ENCODE data around the gene DOCK4. TPM values are rescaled to one million over a fixed set of nuclear protein-coding genes. Genes with fewer than 3 reads are reported as not detected.

DOCK4 gene
- total and polyA plus RNA-seq, 10 of the 15 experiments (the other 5 are each of a cell fraction or from before 2014, with no cell fraction given): 0.03 to 0.73 (median 0.38) TPM

- Histone ChIP-seq H3K4me3 (no peak overlapping the region), H3K9ac (ENCODE audit: control insufficient read depth, insufficient read depth, low read length) (no peak overlapping the region), H3K4me2 (ENCODE audit: control insufficient read depth, insufficient read depth) (no peak overlapping the region), H2AFZ (ENCODE audit: control insufficient read depth, low read depth, low read length) (no peak overlapping the region), H3K36me3 (ENCODE audit: control insufficient read depth in 2 of 2, insufficient read depth in 2 of 2, low read length in 1 of 2) (no peaks in the 10 kb centered on the region), H3K4me1 (ENCODE audit: control insufficient read depth, insufficient read depth, low read length) (no peaks in the 10 kb centered on the region), H3K79me2 (ENCODE audit: control insufficient read depth, insufficient read depth, low read length) (no peaks in the 10 kb centered on the region), H3K27ac (ENCODE audit: control insufficient read depth, insufficient read depth) (no peak overlapping the region), H3K9me3 (replicated peaks; ENCODE audit: control insufficient read depth, insufficient read depth, low read length) (no peaks in the 10 kb centered on the region), H4K20me1 (ENCODE audit: control insufficient read depth, insufficient read depth) (no peaks in the 10 kb centered on the region), H3K27me3 (replicated peaks in 1 of 2; ENCODE audit: control insufficient read depth in 2 of 2, insufficient read depth in 2 of 2, low read length in 1 of 2) (no peaks in the 10 kb centered on the region)
- no TSS peak for BruUV-seq (replicated peaks)
- ChIA-PET RAD21 (ENCODE audit: unreplicated experiment) (no interaction called here), SMC1A (ENCODE audit: uncharacterized antibody, unreplicated experiment) (no interaction called here), POLR2A (no interaction called here), CTCF (interaction anchor here (0.6 to 1.5 kb wide), 2 partner anchors 22 to 29 kb away, joined by 3 read pairs; no protein-coding TSS in a partner anchor)
- in situ Hi-C loops (cut with MboI) (no loop called here), intact Hi-C loops (cut with micrococcal nuclease; ENCODE audit: unreplicated experiment) (no loop called here)
- FAIRE-seq: no peak
- ATAC-seq: no peak
- WGBS (ENCODE audit: insufficient coverage, insufficient replicate concordance, low lambda C conversion rate, missing lambda C conversion rate): 100% methylated on average over 5 of the region's 5 CpGs
- TF ChIP-seq, protein P1, sequence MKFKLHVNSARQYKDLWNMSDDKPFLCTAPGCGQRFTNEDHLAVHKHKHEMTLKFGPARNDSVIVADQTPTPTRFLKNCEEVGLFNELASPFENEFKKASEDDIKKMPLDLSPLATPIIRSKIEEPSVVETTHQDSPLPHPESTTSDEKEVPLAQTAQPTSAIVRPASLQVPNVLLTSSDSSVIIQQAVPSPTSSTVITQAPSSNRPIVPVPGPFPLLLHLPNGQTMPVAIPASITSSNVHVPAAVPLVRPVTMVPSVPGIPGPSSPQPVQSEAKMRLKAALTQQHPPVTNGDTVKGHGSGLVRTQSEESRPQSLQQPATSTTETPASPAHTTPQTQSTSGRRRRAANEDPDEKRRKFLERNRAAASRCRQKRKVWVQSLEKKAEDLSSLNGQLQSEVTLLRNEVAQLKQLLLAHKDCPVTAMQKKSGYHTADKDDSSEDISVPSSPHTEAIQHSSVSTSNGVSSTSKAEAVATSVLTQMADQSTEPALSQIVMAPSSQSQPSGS (IDR thresholded peaks at IDR 0.05; ENCODE audit: low read length): no peak
- TF ChIP-seq, protein P2, sequence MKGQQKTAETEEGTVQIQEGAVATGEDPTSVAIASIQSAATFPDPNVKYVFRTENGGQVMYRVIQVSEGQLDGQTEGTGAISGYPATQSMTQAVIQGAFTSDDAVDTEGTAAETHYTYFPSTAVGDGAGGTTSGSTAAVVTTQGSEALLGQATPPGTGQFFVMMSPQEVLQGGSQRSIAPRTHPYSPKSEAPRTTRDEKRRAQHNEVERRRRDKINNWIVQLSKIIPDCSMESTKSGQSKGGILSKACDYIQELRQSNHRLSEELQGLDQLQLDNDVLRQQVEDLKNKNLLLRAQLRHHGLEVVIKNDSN (IDR thresholded peaks at IDR 0.05; ENCODE audit: borderline replicate concordance, extremely low read length, insufficient read depth, low read depth, low read length): no peak
- no peak for TF ChIP-seq DPF2 (IDR thresholded peaks at IDR 0.05)
- TF ChIP-seq ZNF217 (IDR thresholded peaks at IDR 0.05): no peak
- no peak for TF ChIP-seq RCOR1 (conservative IDR thresholded peaks at IDR 0.05; ENCODE audit: low read depth, low read length)
- TF ChIP-seq ASH2L (IDR thresholded peaks at IDR 0.05; ENCODE audit: borderline replicate concordance, low read depth): no peak
- TF ChIP-seq POLR2AphosphoS2 (IDR thresholded peaks at IDR 0.05; ENCODE audit: low read depth, low read length): no peak
- no peak for TF ChIP-seq CREB1 (IDR thresholded peaks at IDR 0.05; ENCODE audit: low read depth)
- no peak for TF ChIP-seq BHLHE40 (IDR thresholded peaks at IDR 0.05; ENCODE audit: borderline replicate concordance in 1 of 2, low read depth in 2 of 2, low read length in 1 of 2)
- DNase-seq (ENCODE audit: low read depth, low spot score): no peak
Measured at GRCh38 chr7:111954056-111954455, 252.1 kb downstream of the DOCK4 start.
